Small intestine (tissue), 7 donors: ENCODE results near the gene LRRN4CL. TPM values are rescaled to one million over a fixed set of nuclear protein-coding genes. Genes with fewer than 3 reads are reported as not detected.

Experiments
- DNase-seq, 2 donors: peaks; one replicate each; pipeline versions ENCODE4 v3.0.0 to v3.0.0-alpha.2; 2013
- FAIRE-seq: peaks from 2 replicates; lab custom pipeline; 2012; peaks lifted over from hg19 to GRCh38; lab: Jason Lieb, UNC
- H3K27ac ChIP-seq, 3 donors: one replicate each; pipeline ENCODE4 v1.5.1; 2013; ENCODE audit warnings: low read length in 2 of 3, mild to moderate bottlenecking in 2 of 3, control low read depth in 1 of 3, inconsistent platforms in 1 of 3, low read depth in 1 of 3, moderate library complexity in 1 of 3
- H3K27me3 ChIP-seq, 3 donors: one replicate each; pipeline ENCODE4 v1.6.1; 2013; ENCODE audit warnings: low read length in 3 of 3, inconsistent platforms in 1 of 3; ENCODE audit not compliant: control insufficient read depth in 3 of 3, insufficient read depth in 3 of 3
- H3K36me3 ChIP-seq, 3 donors: one replicate each; pipeline ENCODE4 v1.6.1; 2013; ENCODE audit warnings: low read length in 3 of 3, inconsistent platforms in 1 of 3, low read depth in 1 of 3, mild to moderate bottlenecking in 1 of 3, moderate library complexity in 1 of 3; ENCODE audit not compliant: control insufficient read depth in 3 of 3, insufficient read depth in 2 of 3
- H3K4me1 ChIP-seq, 3 donors: one replicate each; pipeline ENCODE4 v1.6.1; 2013; ENCODE audit warnings: low read length in 2 of 3, inconsistent platforms in 1 of 3, low read depth in 1 of 3, mild to moderate bottlenecking in 1 of 3, moderate library complexity in 1 of 3; ENCODE audit not compliant: control insufficient read depth in 3 of 3, insufficient read depth in 2 of 3
- H3K4me3 ChIP-seq, 3 donors: one replicate each; pipeline ENCODE4 v1.5.1; 2013; ENCODE audit warnings: low read length in 3 of 3, control low read depth in 1 of 3, inconsistent platforms in 1 of 3, low read depth in 1 of 3, mild to moderate bottlenecking in 1 of 3, moderate library complexity in 1 of 3
- H3K9me3 ChIP-seq, 2 donors: one replicate each; pipeline ENCODE4 v1.6.1; 2013; ENCODE audit warnings: low read depth in 1 of 2, low read length in 1 of 2; ENCODE audit not compliant: control insufficient read depth in 2 of 2, insufficient read depth in 1 of 2
- WGBS, 3 donors: extraction: QIAGEN DNeasy Blood & Tissue Kit; methylation state at CpG; one replicate each; pipeline ENCODE4 v1.1.7; 2013; 5-methylcytosine and 5-hydroxymethylcytosine counted together
- polyA plus RNA-seq, 4 donors: library from polyadenylated mRNA; stranded (reverse) in 3 of 4; unstranded in 1 of 4; fragments of 200-250 nt in 3 of 4; fragments of 120-200 nt in 1 of 4; gene quantifications; one replicate each; pipeline versions ENCODE4 v1.2.1 to v1.2.3, GENCODE V29; 2013
- donor health status: healthy with polysubstance abuse.
- donor health status: control.
- donor health status: control.
- donor health status: Bipolar disorder and iron deficiency.
- donor health status: healthy.

The LRRN4CL gene
- polyA plus RNA-seq, 4 donors = 0.27 to 5.5 (median 0.55) TPM; not detected in 1

DNA sequence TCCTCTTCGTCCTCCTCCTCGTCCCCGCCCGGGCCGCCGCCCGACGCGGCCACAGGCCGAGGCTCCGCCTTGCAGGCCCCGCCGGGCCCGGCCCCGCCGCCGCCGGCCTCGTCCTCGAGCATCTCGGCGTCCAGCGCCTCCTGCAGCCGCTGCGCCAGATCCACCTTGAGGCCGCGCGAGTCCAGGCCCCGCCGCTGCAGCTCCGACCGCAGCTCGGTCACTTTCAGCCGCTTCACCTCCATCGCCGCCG is 37.5 kb upstream of the LRRN4CL start:
- Histone ChIP-seq H3K27ac (peak overlapping the region; percentile 90 to 95 (median 95)), H3K27me3 (no peaks in the 10 kb centered on the region), H3K36me3 (peaks cover 11 to 32% (median 18%) of the 10 kb centered on the region in 3 donors), H3K4me1 (peaks cover 2 to 10% (median 2%) of the 10 kb centered on the region in 3 donors), H3K9me3 (no peaks in the 10 kb centered on the region), H3K4me3 (peak overlapping the region; percentile 81 to 83 (median 82))
- FAIRE-seq (no peak), DNase-seq (no peak)
- WGBS, 3 donors = 1% methylated on average over 15 to 37 of the region's 37 CpGs; no CpG with 5 or more reads in 1 of the 3 donors

DNA sequence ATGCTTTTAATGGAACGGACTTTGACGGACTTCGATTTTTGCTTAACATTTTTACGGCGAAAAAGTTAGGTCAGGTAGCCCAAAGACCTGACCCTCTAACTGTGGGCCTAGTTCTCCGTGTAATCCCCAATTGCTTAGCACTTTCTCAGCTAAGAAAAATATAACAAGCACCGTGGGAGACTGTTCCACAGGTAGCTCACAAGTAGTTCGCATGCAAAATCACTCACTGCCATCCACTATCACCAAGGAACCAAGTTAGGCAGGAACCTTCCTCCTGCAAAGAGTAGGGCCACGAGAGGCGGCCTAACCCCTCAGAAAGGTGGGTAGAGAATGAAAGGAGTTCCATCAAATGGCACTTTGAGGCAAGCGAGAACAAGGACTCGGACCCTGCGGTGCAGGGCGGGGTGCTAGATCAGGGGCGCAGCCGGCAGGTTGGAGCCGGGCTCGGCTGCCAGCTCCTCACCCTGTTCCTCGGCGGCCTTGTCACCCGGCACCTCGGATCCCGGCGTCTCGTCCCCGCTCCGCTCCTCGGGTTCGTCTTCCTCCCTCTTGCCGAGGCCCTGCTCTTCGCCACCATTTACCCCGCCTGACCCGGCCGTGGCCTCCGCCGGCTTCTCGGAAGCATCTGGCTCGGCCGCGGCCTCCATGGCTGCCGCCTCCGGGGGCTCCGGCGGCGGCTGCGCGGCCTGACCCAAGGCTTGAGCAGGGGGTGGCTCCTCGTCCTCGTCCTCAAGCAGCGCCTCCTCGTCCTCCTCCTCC is 37.0 kb upstream of the LRRN4CL start:
- WGBS, 3 donors = 0 to 1% (median 0%) methylated on average over 46 to 51 of the region's 51 CpGs
- Histone ChIP-seq H3K9me3 (no peaks in the 10 kb centered on the region), H3K4me3 (peak overlapping the region; percentile 81 to 83 (median 82)), H3K36me3 (peaks cover 14 to 32% (median 18%) of the 10 kb centered on the region in 3 donors), H3K27me3 (no peaks in the 10 kb centered on the region), H3K27ac (peak overlapping the region; percentile 90 to 95 (median 95)), H3K4me1 (peaks cover 2 to 10% (median 2%) of the 10 kb centered on the region in 3 donors)
- peak in 1 of 2 donors; percentile 28 for DNase-seq
- FAIRE-seq = no peak

- Histone ChIP-seq H3K27me3 (no peaks in the 10 kb centered on the region), H3K4me3 (peak overlapping the region; percentile 81 to 83 (median 82)), H3K9me3 (no peaks in the 10 kb centered on the region), H3K27ac (peak overlapping the region; percentile 45 to 95 (median 90)), H3K4me1 (peaks cover 2 to 10% (median 2%) of the 10 kb centered on the region in 3 donors), H3K36me3 (peaks cover 11 to 31% (median 23%) of the 10 kb centered on the region in 3 donors)
- 0 to 1% (median 0%) methylated on average over 7 of the region's 7 CpGs for WGBS, 3 donors
- DNase-seq (peak; percentile 50 to 73), FAIRE-seq (no peak)
Observed at GRCh38 chr11:62725646-62726045, 36.3 kb upstream of the LRRN4CL start.

DNA sequence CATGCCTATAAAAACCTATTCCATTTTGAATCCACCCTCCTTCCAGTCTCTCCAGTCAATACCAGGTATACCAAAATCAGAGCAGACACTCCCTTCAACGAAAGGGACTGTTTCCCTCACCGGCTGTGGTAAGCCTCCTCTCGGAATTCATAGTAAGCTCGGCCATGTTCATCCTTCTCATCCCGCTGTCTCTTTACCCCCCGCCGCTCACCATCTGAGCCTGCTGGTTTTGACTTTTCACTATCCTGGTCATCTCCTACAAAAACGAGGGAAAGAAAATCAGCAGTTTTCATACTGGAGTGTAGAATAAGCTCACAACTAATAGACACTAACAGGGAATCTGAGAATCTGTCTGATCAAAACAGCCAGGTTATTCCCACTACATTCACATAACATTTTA is 34.8 kb upstream of the LRRN4CL start:
- Histone ChIP-seq H3K36me3 (peaks cover 17 to 44% (median 30%) of the 10 kb centered on the region in 3 donors), H3K4me1 (peaks cover 0 to 8% (median 0%) of the 10 kb centered on the region in 3 donors), H3K4me3 (peak overlapping the region in 2 of 3 donors; percentile 36 to 82), H3K27ac (no peak overlapping the region), H3K27me3 (no peaks in the 10 kb centered on the region), H3K9me3 (no peaks in the 10 kb centered on the region)
- FAIRE-seq = no peak
- WGBS, 3 donors = 11 to 42% (median 32%) methylated on average over 8 of the region's 8 CpGs
- DNase-seq = no peak

DNA sequence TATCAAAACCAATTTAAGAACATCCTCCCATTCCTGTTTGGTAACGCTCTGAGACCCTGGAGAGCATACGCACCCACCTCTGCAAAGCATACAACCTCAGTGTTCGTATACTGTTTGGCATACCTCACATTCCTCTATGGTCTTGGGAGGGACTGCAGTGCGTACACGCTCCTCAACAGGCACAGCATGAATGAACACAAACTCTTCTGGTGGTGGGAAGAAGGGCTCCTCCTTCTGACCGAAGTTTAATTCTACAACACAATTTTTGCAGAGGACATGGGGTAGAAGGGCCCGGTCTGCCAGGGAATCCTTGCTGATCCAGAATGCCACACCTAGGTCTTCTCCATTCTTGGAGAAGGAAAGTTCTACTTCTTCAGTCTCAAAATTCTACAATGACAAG is 32.7 kb upstream of the LRRN4CL start:
- Histone ChIP-seq H3K27ac (no peak overlapping the region), H3K4me1 (peaks cover 0 to 8% (median under 1%) of the 10 kb centered on the region in 3 donors), H3K9me3 (no peaks in the 10 kb centered on the region), H3K36me3 (peaks cover 19 to 61% (median 35%) of the 10 kb centered on the region in 3 donors), H3K27me3 (no peaks in the 10 kb centered on the region), H3K4me3 (no peak overlapping the region)
- 70 to 84% (median 81%) methylated on average over 7 of the region's 7 CpGs for WGBS, 3 donors
- DNase-seq (no peak), FAIRE-seq (no peak)

GRCh38 chr11:62719302-62719978 is 30.1 kb upstream of the LRRN4CL start:
- Histone ChIP-seq H3K36me3 (peaks cover 35 to 72% (median 55%) of the 10 kb centered on the region in 3 donors), H3K4me1 (peaks cover 0 to 21% (median 5%) of the 10 kb centered on the region in 3 donors), H3K27ac (no peak overlapping the region), H3K4me3 (no peak overlapping the region), H3K9me3 (no peaks in the 10 kb centered on the region), H3K27me3 (no peaks in the 10 kb centered on the region)
- no peak for FAIRE-seq
- DNase-seq = no peak
- WGBS, 3 donors = 71 to 77% (median 71%) methylated on average over 2 of the region's 2 CpGs

GRCh38 chr11:62716816-62717215 is 27.5 kb upstream of the LRRN4CL start:
- FAIRE-seq (no peak), DNase-seq (no peak)
- no peaks in the 10 kb centered on the region for H3K9me3 ChIP-seq
- H3K27me3 ChIP-seq = no peaks in the 10 kb centered on the region
- WGBS, 3 donors = 90 to 93% (median 92%) methylated on average over 11 of the region's 11 CpGs
- H3K4me1 ChIP-seq = peaks cover 4 to 35% (median 8%) of the 10 kb centered on the region in 3 donors
- H3K36me3 ChIP-seq = peaks cover 30 to 66% (median 41%) of the 10 kb centered on the region in 3 donors
- no peak overlapping the region for H3K4me3 ChIP-seq
- peak overlapping the region in 1 of 3 donors; percentile 12 for H3K27ac ChIP-seq

- H3K36me3 ChIP-seq = peaks cover 28 to 67% (median 40%) of the 10 kb centered on the region in 3 donors
- no peak overlapping the region for H3K4me3 ChIP-seq
- H3K27me3 ChIP-seq = no peaks in the 10 kb centered on the region
- peak in 1 of 2 donors; percentile 35 for DNase-seq
- peaks cover 4 to 39% (median 8%) of the 10 kb centered on the region in 3 donors for H3K4me1 ChIP-seq
- no peaks in the 10 kb centered on the region for H3K9me3 ChIP-seq
- no peak for FAIRE-seq
- WGBS, 3 donors = 65 to 85% (median 71%) methylated on average over 5 of the region's 5 CpGs
- no peak overlapping the region for H3K27ac ChIP-seq
Observed at GRCh38 chr11:62716206-62716605, 26.9 kb upstream of the LRRN4CL start.
